Panc1 (cell line): ENCODE measurements around the gene VEZT. TPM values are rescaled to one million over a fixed set of nuclear protein-coding genes. Genes with fewer than 3 reads are reported as not detected.

ENCODE experiments used
- ATAC-seq: fragments of 200-7000 bp; cut with Tn5 transposase; 2 replicates; pipeline ENCODE4 v1.9.1; 2020; ENCODE audit warnings: mild to moderate bottlenecking, moderate library complexity
- BruUV-seq: library from RNA; stranded (reverse); fragments of 400-500 nt; replicated peaks from 2 replicates; lab custom pipeline; 2021; lab: Mats Ljungman, UMichigan
- CTCF ChIA-PET: fragments of 300-600 bp; sonication (Branson Sonifier 250); formaldehyde crosslinking; loops from one replicate; lab custom pipeline; 2022; ENCODE audit warnings: antibody characterized with exemption; lab: Charles Lee
- POLR2A ChIA-PET: fragments of 300-600 bp; sonication (Branson Sonifier 250); formaldehyde crosslinking; loops from one replicate; lab custom pipeline; 2022; ENCODE audit warnings: antibody characterized with exemption; lab: Charles Lee
- DNase-seq: peaks from one replicate; pipeline ENCODE4 v3.0.0-alpha.2; 2010; ENCODE audit warnings: low read depth, low spot score
- H3K27ac ChIP-seq: 2 replicates; pipeline ENCODE4 v1.5.1; 2011; ENCODE audit warnings: mild to moderate bottlenecking, low read length, inconsistent platforms
- H3K27me3 ChIP-seq: fragments of 200-500 bp; sonication (Bioruptor generic); 2 replicates; pipeline ENCODE4 v1.6.0; 2014; ENCODE audit warnings: low read length, inconsistent platforms; ENCODE audit not compliant: control insufficient read depth, insufficient read depth
- H3K36me3 ChIP-seq: fragments of 200-500 bp; sonication (Bioruptor generic); 2 replicates; pipeline ENCODE4 v1.5.1; 2014; ENCODE audit warnings: inconsistent platforms, mild to moderate bottlenecking, low read length, moderate library complexity; ENCODE audit not compliant: control insufficient read depth, insufficient read depth
- H3K4me1 ChIP-seq: 2 replicates; pipeline ENCODE4 v1.5.1; 2011; ENCODE audit warnings: inconsistent platforms, mild to moderate bottlenecking, low read length, moderate library complexity; ENCODE audit not compliant: control insufficient read depth, insufficient read depth
- H3K4me3 ChIP-seq, 2 experiments: 2 replicates each; pipeline ENCODE4 v1.5.1; 2011 to 2012; ENCODE audit warnings: low read depth in 2 of 2, low read length in 2 of 2, mild to moderate bottlenecking in 2 of 2, inconsistent platforms in 1 of 2, moderate library complexity in 1 of 2
- H3K9me3 ChIP-seq: fragments of 200-500 bp; sonication (Bioruptor generic); 2 replicates; pipeline ENCODE4 v1.5.1; 2014; ENCODE audit warnings: low read depth, mild to moderate bottlenecking, inconsistent platforms, low read length, moderate library complexity; ENCODE audit not compliant: control insufficient read depth, insufficient read depth
- CTCF ChIP-seq: fragments of 450-650 bp; IDR thresholded peaks from 2 replicates; pipeline ENCODE4 v1.5.1; 2017; ENCODE audit warnings: mild to moderate bottlenecking
- POLR2AphosphoS5 ChIP-seq: IDR thresholded peaks from 2 replicates; pipeline ENCODE4 v1.6.1; 2012; ENCODE audit warnings: mild to moderate bottlenecking, low read depth, low read length, moderate library complexity
- REST ChIP-seq, 2 experiments: IDR thresholded peaks; 2 replicates each; pipeline ENCODE4 v1.6.1; 2011 to 2012; ENCODE audit warnings: low read depth in 2 of 2, control low read depth in 1 of 2, low read length in 1 of 2, mild to moderate bottlenecking in 1 of 2, moderate library complexity in 1 of 2; ENCODE audit not compliant: insufficient read depth in 1 of 2
- SIN3A ChIP-seq: IDR thresholded peaks from 2 replicates; pipeline ENCODE4 v1.6.1; 2012; ENCODE audit warnings: low read depth, mild to moderate bottlenecking, low read length, moderate library complexity, borderline replicate concordance; ENCODE audit not compliant: insufficient read depth
- TCF7L2 ChIP-seq: IDR thresholded peaks from 2 replicates; pipeline ENCODE4 v1.6.1; 2011; ENCODE audit warnings: mild to moderate bottlenecking, low read depth, low read length, inconsistent platforms
- in situ Hi-C: cut with HindIII; loops from 2 replicates; pipeline ENCODE4 v1.10.0; 2016; ENCODE audit warnings: low sequenced_read_pairs, low pct_unique_long_range_greater_than_20kb
- intact Hi-C: fragments of 100-400 bp; cut with micrococcal nuclease; formaldehyde crosslinking; loops from one replicate; pipeline ENCODE4 v1.10.0; 2022; ENCODE audit not compliant: unreplicated experiment
- total RNA-seq: library from RNA; stranded (reverse); gene quantifications from one replicate; pipeline ENCODE4 v1.2.1, GENCODE V29; 2021; ENCODE audit not compliant: unreplicated experiment

The VEZT gene
- total RNA-seq, 1 experiment from 2014 or later = 70.6 TPM

- Histone ChIP-seq H3K9me3 (no peaks in the 10 kb centered on the region), H3K27ac (peak overlapping the region; percentile 97), H3K4me3 (peak overlapping the region; percentile 38 to 94; a peak in 3 of 4 replicates), H3K36me3 (peaks cover 5% of the 10 kb centered on the region; the same call in 1 of the 2 replicates), H3K27me3 (no peaks in the 10 kb centered on the region), H3K4me1 (peaks cover 38% of the 10 kb centered on the region)
- CTCF ChIA-PET = interaction anchor here (0.5 kb wide), 1 partner anchor 1509 kb away, joined by 4 read pairs; no protein-coding TSS in a partner anchor
- BruUV-seq = no TSS peak
- TF ChIP-seq REST (IDR thresholded peaks at IDR 0.05; ENCODE audit: insufficient read depth in 1 of 2, low read depth in 2 of 2, low read length in 1 of 2) = no peak
- no peak for TF ChIP-seq SIN3A
- no peak for TF ChIP-seq POLR2AphosphoS5
- no peak for TF ChIP-seq TCF7L2
- no peak for TF ChIP-seq CTCF
- POLR2A ChIA-PET = interaction anchor here (0.6 kb wide), 1 partner anchor 29 kb away, joined by 9 read pairs; no protein-coding TSS in a partner anchor
- DNase-seq (no peak), ATAC-seq (no peak)
- intact Hi-C loops (no loop called here), in situ Hi-C loops (no loop called here)
Observed at GRCh38 chr12:95213928-95214327, 3.7 kb upstream of the VEZT start.

- Histone ChIP-seq H3K9me3 (no peaks in the 10 kb centered on the region), H3K4me3 (peak overlapping the region; percentile 78 to 94), H3K27ac (peak overlapping the region; percentile 97), H3K4me1 (peaks cover 38% of the 10 kb centered on the region), H3K36me3 (peaks cover 5% of the 10 kb centered on the region; the same call in 1 of the 2 replicates), H3K27me3 (no peaks in the 10 kb centered on the region)
- no TSS peak for BruUV-seq
- CTCF ChIA-PET = no interaction called here
- POLR2A ChIA-PET = no interaction called here
- no peak for ATAC-seq
- TF ChIP-seq SIN3A = no peak
- TF ChIP-seq REST (IDR thresholded peaks at IDR 0.05; ENCODE audit: insufficient read depth in 1 of 2, low read depth in 2 of 2, low read length in 1 of 2) = no peak
- no peak for TF ChIP-seq POLR2AphosphoS5
- no peak for DNase-seq
- in situ Hi-C loops = no loop called here
- intact Hi-C loops = no loop called here
Observed at GRCh38 chr12:95214466-95214865, 3.1 kb upstream of the VEZT start.
